NCI-H524 treated with DMSO at 0.1 percent for 48 hours (cell line): ENCODE measurements around the gene POMT1.

Experiments
- DNase-seq: peaks from one replicate; lab custom pipeline; 2025; lab: John Stamatoyannopoulos, UW

The POMT1 gene

DNA sequence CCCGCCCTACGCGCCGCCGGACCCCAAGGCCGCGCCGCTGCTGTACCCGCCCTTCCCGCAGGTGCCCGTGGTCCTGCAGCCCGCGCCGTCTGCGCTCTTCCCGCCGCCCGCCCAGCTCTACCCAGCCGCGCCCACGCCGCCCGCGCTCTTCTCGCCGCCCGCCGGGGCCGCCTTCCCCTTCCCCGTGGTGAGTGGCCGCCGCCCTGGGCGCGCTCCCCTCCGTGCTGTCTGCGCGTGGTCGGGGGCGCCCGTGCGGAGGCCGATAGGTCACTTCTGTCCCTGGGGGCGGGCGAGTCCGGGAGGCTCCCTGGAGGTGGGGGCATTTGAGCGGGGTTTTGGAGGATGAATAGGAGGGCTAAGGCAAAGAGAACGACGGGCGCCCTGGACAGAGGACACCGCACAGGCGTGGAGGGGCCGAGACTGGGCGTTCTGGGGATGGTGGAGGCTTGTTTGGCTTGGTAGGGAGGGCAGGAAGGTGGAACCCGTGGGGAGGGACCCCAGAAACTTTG is 52.2 kb downstream of the POMT1 start:
- DNase-seq, result no peak

DNA sequence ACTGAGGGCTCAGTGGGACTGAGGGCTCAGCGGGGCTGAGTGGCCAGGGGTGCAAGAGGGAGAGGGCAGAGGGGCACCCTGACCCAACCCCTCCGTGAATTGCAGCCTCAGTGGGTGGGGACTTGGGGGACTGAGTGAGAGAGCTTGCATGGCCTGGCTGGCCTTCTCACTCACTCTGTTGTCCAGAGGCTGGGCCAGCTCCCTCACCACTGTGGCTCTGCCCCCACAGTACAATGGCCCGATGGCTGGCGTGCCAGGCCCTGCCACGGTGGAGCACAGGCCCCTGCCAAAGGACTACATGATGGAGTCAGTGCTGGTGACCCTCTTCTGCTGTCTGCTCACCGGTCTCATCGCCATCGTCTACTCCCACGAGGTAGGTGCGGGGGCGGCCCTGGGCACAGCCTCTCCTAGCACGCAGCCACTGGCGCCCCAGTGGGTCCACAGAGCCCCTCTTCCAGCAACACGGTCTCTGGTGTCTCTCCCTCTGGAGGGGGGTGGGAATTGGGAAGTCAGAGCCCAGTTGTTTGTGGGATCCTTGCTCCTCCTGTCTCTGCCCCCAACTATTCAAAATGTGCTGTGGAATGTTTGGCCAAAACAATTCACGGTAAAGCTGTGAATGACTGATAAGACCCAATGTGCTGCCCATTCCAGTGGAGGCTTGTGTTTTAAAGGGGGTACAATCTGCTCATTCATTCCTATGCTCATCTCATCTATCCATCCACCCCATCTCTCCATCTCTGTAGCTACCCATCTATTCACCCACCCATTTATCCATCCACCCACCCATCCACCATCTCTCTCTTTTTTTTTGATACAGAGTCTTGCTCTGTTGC is 53.3 kb downstream of the POMT1 start:
- no peak for DNase-seq

DNA sequence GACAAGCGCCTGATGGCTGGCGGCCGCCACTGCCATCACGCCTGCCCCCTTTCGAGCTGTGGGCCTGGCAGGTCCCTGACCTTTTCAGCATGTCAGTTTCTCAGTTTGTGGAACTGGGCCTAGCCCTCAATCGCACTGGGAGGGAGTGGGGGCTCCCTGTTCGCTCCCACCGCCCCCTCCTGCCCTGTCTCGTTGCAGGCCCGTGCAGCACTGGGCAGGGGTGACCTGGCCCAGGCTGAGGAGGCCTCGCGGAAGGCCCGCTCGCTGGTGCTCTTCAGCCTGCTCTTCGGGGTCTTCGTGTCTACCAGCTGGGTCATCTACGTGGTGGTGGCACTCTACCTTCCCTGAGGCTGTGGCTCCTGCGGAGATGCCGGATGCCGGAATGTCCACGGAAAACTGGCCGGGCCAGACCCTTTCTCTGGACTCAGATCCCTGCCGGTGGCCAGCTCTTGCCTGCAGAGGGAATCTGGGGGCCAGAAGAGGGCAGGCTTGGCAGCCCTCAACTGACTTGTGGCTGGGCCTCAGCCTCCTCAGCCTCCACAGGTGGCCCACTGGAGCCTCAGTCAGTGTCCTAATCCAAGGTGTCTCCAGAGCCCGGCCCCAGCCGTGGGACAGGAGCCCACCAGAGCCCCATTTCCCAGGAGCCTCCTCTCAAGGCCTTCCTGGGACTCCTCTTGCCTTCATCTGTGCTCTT is 55.3 kb downstream of the POMT1 start:
- DNase-seq, result no peak

DNA sequence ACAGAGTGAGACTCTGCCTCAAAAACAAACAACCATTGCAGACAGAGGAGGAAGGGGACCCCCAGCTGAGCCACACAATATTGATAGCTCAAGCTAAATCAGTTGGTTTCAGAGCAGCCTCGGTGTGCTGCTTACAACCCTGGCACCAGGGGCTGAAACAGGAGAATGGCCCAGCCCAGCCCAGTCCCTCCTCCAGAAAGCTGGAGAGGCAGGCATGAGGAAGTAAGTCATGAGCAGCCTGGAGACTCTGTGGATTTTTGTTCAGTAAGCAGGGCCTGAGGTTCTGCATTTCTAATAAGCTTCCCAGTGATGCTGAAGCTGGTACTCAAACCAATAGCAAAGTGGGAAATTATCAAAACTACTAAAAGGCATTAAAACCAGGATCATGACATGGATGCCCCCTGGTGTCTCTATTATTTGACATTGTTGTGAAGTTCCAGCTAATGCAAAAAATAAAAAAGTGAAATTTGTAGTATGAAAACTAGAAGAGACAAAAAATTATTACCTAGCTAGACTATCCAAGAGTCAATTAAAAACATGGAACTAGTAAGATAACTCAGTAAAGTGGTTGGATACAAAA is 56.8 kb downstream of the POMT1 start:
- DNase-seq, result no peak

DNA sequence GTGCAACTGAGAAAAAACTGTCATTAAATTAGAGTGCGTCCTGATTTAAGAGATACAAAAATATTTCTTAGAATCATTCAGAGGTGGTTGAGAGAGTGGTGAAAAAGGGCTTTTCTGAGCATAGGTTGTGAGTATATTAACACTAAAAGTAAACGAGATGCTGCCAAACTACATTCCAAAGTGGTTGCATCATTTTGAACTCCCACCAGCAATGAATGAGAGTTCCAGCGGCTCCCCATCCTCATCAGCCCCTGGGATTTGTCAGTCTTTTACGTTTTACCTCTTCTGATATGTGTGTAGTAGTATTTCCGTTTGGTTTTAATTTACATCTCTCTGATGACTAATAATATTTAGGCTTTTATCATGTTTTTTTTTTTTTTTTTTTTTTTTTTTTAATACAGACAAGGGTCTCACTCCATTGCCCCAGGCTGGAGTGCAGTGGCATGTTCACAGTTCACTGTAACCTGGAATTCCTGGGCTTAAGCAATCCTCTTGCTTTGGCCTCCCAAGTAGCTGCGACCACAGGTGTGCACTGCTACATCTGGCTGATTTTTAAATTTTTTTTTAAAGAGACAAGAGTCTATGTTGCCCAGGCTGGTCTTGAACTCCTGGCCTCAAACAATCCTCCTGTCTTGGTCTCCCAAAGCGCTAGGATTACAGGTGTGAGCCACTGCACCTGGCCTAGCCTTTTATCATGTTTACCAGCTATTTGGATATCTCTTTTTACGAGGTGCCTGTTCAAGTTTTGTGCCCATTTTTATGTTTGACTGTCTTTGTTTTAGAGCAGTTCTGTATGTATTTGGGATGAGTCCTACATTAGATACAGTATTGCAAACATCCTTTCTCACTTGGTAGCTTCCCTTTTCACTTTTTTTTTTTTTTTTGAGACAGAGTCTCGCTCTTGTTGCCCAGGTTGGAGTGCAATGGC is 59.6 kb downstream of the POMT1 start:
- no peak for DNase-seq

DNA sequence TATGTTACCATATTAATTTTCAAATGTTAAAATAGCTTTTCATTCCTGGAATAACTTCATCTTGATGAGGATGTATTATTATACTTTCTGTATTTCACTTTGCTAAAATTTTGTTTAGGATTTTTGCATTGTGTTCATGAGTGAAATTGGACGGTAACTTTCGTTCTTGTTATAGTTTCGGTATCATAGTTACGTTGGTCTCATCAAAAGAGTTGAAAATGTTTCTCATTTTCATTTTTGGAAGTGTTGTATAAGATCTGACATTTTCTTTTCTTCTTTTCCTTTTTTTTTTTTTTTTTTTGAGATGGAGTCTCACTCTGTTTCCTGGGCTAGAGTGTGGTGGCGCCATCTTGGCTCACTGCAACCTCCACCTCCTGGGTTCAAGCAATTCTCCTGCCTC is 62.7 kb downstream of the POMT1 start:
- no peak for DNase-seq

DNA sequence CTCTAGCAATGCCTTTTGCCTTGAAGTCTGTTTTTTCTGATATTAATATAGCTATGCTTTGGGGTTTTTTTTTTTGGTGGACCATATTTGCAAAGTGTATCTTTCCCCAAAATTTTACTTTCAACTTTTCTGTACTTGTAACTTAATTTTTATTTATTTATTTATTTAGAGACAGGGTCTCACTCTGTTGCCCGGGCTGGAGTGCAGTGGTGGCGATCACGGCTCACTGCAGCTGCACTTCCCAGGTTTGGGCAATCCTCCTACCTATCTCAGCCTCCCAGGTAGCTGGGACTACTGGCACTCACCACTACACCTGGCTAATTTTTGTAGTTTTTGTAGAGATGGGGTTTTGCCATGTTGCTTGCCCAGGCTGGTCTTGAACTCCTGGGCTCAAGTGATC is 63.4 kb downstream of the POMT1 start:
- no peak for DNase-seq

DNA sequence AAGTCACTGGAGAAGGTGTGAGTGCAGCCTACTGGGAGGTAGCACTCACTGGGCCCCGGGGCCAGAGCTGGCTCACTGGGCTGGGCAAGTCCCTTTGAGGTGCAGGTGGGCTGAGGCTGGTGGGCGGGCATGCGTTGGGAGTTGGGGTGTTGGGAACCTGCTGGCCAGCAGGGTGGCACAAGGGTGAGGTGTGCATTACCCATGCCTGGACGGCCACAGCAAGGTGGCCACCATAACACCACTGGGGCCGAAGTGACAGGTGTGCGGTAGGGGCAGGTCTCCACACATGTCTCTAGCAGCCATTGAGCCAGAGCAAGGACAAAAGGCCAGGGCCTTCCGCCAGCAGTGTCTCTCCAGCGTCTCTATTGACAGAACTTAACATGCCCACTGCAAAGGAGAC is 65.2 kb downstream of the POMT1 start:
- no peak for DNase-seq
